ENCODE data around the gene ROR2.

Gene ROR2

GRCh38 chr9:91746904-91747303, 203.1 kb downstream of the ROR2 start:
- DNase-seq (ENCODE audit: low read depth, low spot score) = no peak

GRCh38 chr9:91746357-91746756, 203.7 kb downstream of the ROR2 start:
- DNase-seq (ENCODE audit: low read depth, low spot score) = no peak

GRCh38 chr9:91744114-91744513, 205.9 kb downstream of the ROR2 start:
- no peak for DNase-seq (ENCODE audit: low read depth, low spot score)

GRCh38 chr9:91741522-91741921, 208.5 kb downstream of the ROR2 start:
- DNase-seq (ENCODE audit: low read depth, low spot score) = no peak

GRCh38 chr9:91740701-91741100, 209.3 kb downstream of the ROR2 start:
- no peak for DNase-seq (ENCODE audit: low read depth, low spot score)

GRCh38 chr9:91736898-91737601, 213.0 kb downstream of the ROR2 start:
- DNase-seq (ENCODE audit: low read depth, low spot score) = no peak

GRCh38 chr9:91736311-91736710, 213.7 kb downstream of the ROR2 start:
- DNase-seq (ENCODE audit: low read depth, low spot score) = no peak

GRCh38 chr9:91735049-91735448, 215.0 kb downstream of the ROR2 start:
- no peak for DNase-seq (ENCODE audit: low read depth, low spot score)

GRCh38 chr9:91734371-91734981, 215.6 kb downstream of the ROR2 start:
- peak; percentile 14 for DNase-seq (ENCODE audit: low read depth, low spot score)

- no peak for DNase-seq (ENCODE audit: low read depth, low spot score)
These were observed 216.9 kb downstream of the ROR2 start for GRCh38 chr9:91733006-91733624.

GRCh38 chr9:91732187-91733005, 217.6 kb downstream of the ROR2 start:
- DNase-seq (ENCODE audit: low read depth, low spot score) = no peak

- DNase-seq (ENCODE audit: low read depth, low spot score) = no peak
These were observed 219.2 kb downstream of the ROR2 start for GRCh38 chr9:91730806-91731205.

- no peak for DNase-seq (ENCODE audit: low read depth, low spot score)
These were observed 220.5 kb downstream of the ROR2 start for GRCh38 chr9:91729558-91729842.

GRCh38 chr9:91727972-91728371, 222.1 kb downstream of the ROR2 start:
- no peak for DNase-seq (ENCODE audit: low read depth, low spot score)

- no peak for DNase-seq (ENCODE audit: low read depth, low spot score)
These were observed 222.6 kb downstream of the ROR2 start for GRCh38 chr9:91727316-91727861.

- no peak for DNase-seq (ENCODE audit: low read depth, low spot score)
These were observed 223.5 kb downstream of the ROR2 start for GRCh38 chr9:91726406-91727100.

GRCh38 chr9:91725651-91726050, 224.4 kb downstream of the ROR2 start:
- DNase-seq (ENCODE audit: low read depth, low spot score) = no peak

GRCh38 chr9:91724609-91725505, 225.2 kb downstream of the ROR2 start:
- DNase-seq (ENCODE audit: low read depth, low spot score) = no peak

- DNase-seq (ENCODE audit: low read depth, low spot score) = no peak
These were observed 226.0 kb downstream of the ROR2 start for GRCh38 chr9:91724068-91724440.

- DNase-seq (ENCODE audit: low read depth, low spot score) = no peak
These were observed 226.5 kb downstream of the ROR2 start for GRCh38 chr9:91723420-91724067.

All from activated naive CD8-positive, alpha-beta T cell treated with anti-CD3 and anti-CD28 coated beads, Interleukin-2, amount 50 U/mL, for 16 hours (primary cell).